Measurements from ENCODE around the gene CDC42BPA. TPM values are rescaled to one million over a fixed set of nuclear protein-coding genes. Genes with fewer than 3 reads are reported as not detected.

Gene CDC42BPA
- total RNA-seq, 1 donor from 2014 or later: 42.7 TPM

- Histone ChIP-seq H3K27ac (no peak overlapping the region), H3K4me3 (no peak overlapping the region), H3K36me3 (no peaks in the 10 kb centered on the region), H3K27me3 (no peaks in the 10 kb centered on the region), H3K4me1 (no peaks in the 10 kb centered on the region), H3K9me3 (no peaks in the 10 kb centered on the region)
- TF ChIP-seq POLR2AphosphoS5 (IDR thresholded peaks at IDR 0.05; ENCODE audit: insufficient read depth in 1 of 2, low read depth in 1 of 2) (no peak), POLR2A (IDR thresholded peaks at IDR 0.05) (no peak)
- TF ChIP-seq, protein P1, sequence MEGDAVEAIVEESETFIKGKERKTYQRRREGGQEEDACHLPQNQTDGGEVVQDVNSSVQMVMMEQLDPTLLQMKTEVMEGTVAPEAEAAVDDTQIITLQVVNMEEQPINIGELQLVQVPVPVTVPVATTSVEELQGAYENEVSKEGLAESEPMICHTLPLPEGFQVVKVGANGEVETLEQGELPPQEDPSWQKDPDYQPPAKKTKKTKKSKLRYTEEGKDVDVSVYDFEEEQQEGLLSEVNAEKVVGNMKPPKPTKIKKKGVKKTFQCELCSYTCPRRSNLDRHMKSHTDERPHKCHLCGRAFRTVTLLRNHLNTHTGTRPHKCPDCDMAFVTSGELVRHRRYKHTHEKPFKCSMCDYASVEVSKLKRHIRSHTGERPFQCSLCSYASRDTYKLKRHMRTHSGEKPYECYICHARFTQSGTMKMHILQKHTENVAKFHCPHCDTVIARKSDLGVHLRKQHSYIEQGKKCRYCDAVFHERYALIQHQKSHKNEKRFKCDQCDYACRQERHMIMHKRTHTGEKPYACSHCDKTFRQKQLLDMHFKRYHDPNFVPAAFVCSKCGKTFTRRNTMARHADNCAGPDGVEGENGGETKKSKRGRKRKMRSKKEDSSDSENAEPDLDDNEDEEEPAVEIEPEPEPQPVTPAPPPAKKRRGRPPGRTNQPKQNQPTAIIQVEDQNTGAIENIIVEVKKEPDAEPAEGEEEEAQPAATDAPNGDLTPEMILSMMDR (IDR thresholded peaks at IDR 0.05): no peak
- DNase-seq (ENCODE audit: extremely low spot score in 2 of 2): no peak
- intact Hi-C loops (cut with DNase I): no loop called here
Measured at GRCh38 chr1:227363825-227364224, 45.5 kb upstream of the CDC42BPA start.

- H3K27ac ChIP-seq: no peak overlapping the region
- H3K27me3 ChIP-seq: no peaks in the 10 kb centered on the region
- no peaks in the 10 kb centered on the region for H3K9me3 ChIP-seq
- H3K4me3 ChIP-seq: no peak overlapping the region
- intact Hi-C loops (cut with DNase I): no loop called here
- H3K36me3 ChIP-seq: no peaks in the 10 kb centered on the region
- no peak for DNase-seq (ENCODE audit: extremely low spot score in 2 of 2)
- H3K4me1 ChIP-seq: peaks cover 7% of the 10 kb centered on the region
- no peak for TF ChIP-seq POLR2A (IDR thresholded peaks at IDR 0.05)
- TF ChIP-seq, protein P1 (IDR thresholded peaks at IDR 0.05): no peak
- no peak for TF ChIP-seq POLR2AphosphoS5 (IDR thresholded peaks at IDR 0.05; ENCODE audit: insufficient read depth in 1 of 2, low read depth in 1 of 2)
Measured at GRCh38 chr1:227362039-227362438, 43.7 kb upstream of the CDC42BPA start.

GRCh38 chr1:227357927-227358302 lies 39.6 kb upstream of the CDC42BPA start:
- H3K27ac ChIP-seq: no peak overlapping the region
- H3K4me3 ChIP-seq: no peak overlapping the region
- TF ChIP-seq POLR2AphosphoS5 (IDR thresholded peaks at IDR 0.05; ENCODE audit: insufficient read depth in 1 of 2, low read depth in 1 of 2): no peak
- TF ChIP-seq, protein P1 (IDR thresholded peaks at IDR 0.05): no peak
- no peaks in the 10 kb centered on the region for H3K9me3 ChIP-seq
- DNase-seq (ENCODE audit: extremely low spot score in 2 of 2): no peak
- no peaks in the 10 kb centered on the region for H3K27me3 ChIP-seq
- peaks cover 7% of the 10 kb centered on the region for H3K4me1 ChIP-seq
- H3K36me3 ChIP-seq: no peaks in the 10 kb centered on the region
- intact Hi-C loops (cut with DNase I): no loop called here

- H3K36me3 ChIP-seq: no peaks in the 10 kb centered on the region
- H3K4me1 ChIP-seq: peaks cover 7% of the 10 kb centered on the region
- H3K9me3 ChIP-seq: no peaks in the 10 kb centered on the region
- H3K27ac ChIP-seq: no peak overlapping the region
- no peak for TF ChIP-seq POLR2A (IDR thresholded peaks at IDR 0.05)
- peak; percentile 35 to 48 for TF ChIP-seq POLR2AphosphoS5 (IDR thresholded peaks at IDR 0.05; ENCODE audit: insufficient read depth in 1 of 2, low read depth in 1 of 2)
- no peaks in the 10 kb centered on the region for H3K27me3 ChIP-seq
- intact Hi-C loops (cut with DNase I): no loop called here
- DNase-seq (ENCODE audit: extremely low spot score in 2 of 2): no peak
- no peak overlapping the region for H3K4me3 ChIP-seq
Measured at GRCh38 chr1:227357171-227357926, 39.1 kb upstream of the CDC42BPA start.

DNA sequence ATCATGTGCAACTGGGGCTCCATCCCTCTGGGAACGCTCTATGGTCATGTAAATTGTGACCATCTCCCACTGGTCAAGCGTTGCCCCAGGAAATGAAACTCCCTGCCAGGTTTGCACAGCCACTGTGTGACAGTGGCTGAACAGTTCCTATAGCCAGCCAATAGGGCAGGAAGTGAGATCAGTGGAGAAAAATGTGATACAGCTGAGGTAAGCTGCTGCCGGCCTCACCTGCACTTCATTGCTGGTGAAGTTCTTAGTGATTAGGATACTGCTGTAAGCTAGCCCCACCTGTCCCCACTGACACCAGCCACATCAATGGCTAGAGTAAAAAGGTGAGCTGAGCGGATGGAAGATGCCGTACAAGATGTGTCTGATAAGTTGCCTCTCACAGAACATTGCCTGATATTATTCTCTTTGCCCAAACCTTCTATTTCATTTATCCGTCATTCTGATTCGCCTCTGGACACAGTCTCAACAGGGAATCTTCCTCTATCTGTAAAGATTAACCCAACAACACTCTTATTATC lies 38.4 kb upstream of the CDC42BPA start:
- H3K9me3 ChIP-seq: no peaks in the 10 kb centered on the region
- H3K27ac ChIP-seq: no peak overlapping the region
- TF ChIP-seq POLR2AphosphoS5 (IDR thresholded peaks at IDR 0.05; ENCODE audit: insufficient read depth in 1 of 2, low read depth in 1 of 2) (no peak), POLR2A (IDR thresholded peaks at IDR 0.05) (no peak)
- TF ChIP-seq, protein P1 (IDR thresholded peaks at IDR 0.05): no peak
- H3K36me3 ChIP-seq: no peaks in the 10 kb centered on the region
- intact Hi-C loops (cut with DNase I): no loop called here
- no peak for DNase-seq (ENCODE audit: extremely low spot score in 2 of 2)
- H3K4me3 ChIP-seq: no peak overlapping the region
- peaks cover 7% of the 10 kb centered on the region for H3K4me1 ChIP-seq
- no peaks in the 10 kb centered on the region for H3K27me3 ChIP-seq
